ENCODE results near the gene DNM3. TPM values are rescaled to one million over a fixed set of nuclear protein-coding genes. Genes with fewer than 3 reads are reported as not detected.

Gene DNM3
- total and polyA plus RNA-seq, 12 donors, result 7.2 to 78.6 (median 18.4) TPM

GRCh38 chr1:171872430-171872829, 31.1 kb downstream of the DNM3 start:
- no peaks in the 10 kb centered on the region for H3K9me3 ChIP-seq (replicated peaks in 1 of 3)
- intact Hi-C loops (cut with DNase I), result no loop called here
- no peak for DNase-seq
- H3K36me3 ChIP-seq (replicated peaks in 1 of 2), result no peaks in the 10 kb centered on the region
- H3K27ac ChIP-seq, result no peak overlapping the region
- H3K4me1 ChIP-seq (replicated peaks in 1 of 2), result peaks cover 14 to 26% of the 10 kb centered on the region in 2 donors
- no peak overlapping the region for H3K4me3 ChIP-seq
- H3K27me3 ChIP-seq, result no peaks in the 10 kb centered on the region
- TF ChIP-seq POLR2A (IDR thresholded peaks at IDR 0.05) (no peak), CTCF (IDR thresholded peaks at IDR 0.05) (no peak)
- 81 to 92% (median 86%) methylated on average over 5 of the region's 5 CpGs for WGBS, 4 donors

- intact Hi-C loops (cut with DNase I), result no loop called here
- H3K4me3 ChIP-seq, result no peak overlapping the region
- no peaks in the 10 kb centered on the region for H3K27me3 ChIP-seq
- H3K9me3 ChIP-seq (replicated peaks in 1 of 3), result no peaks in the 10 kb centered on the region
- peaks cover 11 to 20% of the 10 kb centered on the region in 2 donors for H3K4me1 ChIP-seq (replicated peaks in 1 of 2)
- no peak overlapping the region for H3K27ac ChIP-seq
- DNase-seq, result no peak
- H3K36me3 ChIP-seq (replicated peaks in 1 of 2), result no peaks in the 10 kb centered on the region
- WGBS, 4 donors, result 76 to 82% (median 77%) methylated on average over 5 of the region's 5 CpGs
- no peak for TF ChIP-seq POLR2A (IDR thresholded peaks at IDR 0.05)
- TF ChIP-seq CTCF (IDR thresholded peaks at IDR 0.05), result no peak
Observed at GRCh38 chr1:171873664-171874063, 32.4 kb downstream of the DNM3 start.

- no peak for TF ChIP-seq POLR2A (IDR thresholded peaks at IDR 0.05)
- TF ChIP-seq CTCF (IDR thresholded peaks at IDR 0.05), result no peak
- WGBS, 4 donors, result 36 to 47% (median 39%) methylated on average over 3 of the region's 3 CpGs
- Histone ChIP-seq H3K4me1 (replicated peaks in 1 of 2) (peaks cover 0 to 8% of the 10 kb centered on the region in 2 donors), H3K27ac (no peak overlapping the region), H3K27me3 (no peaks in the 10 kb centered on the region), H3K4me3 (no peak overlapping the region), H3K36me3 (replicated peaks in 1 of 2) (no peaks in the 10 kb centered on the region), H3K9me3 (replicated peaks in 1 of 3) (no peaks in the 10 kb centered on the region)
- intact Hi-C loops (cut with DNase I), result no loop called here
- DNase-seq, result no peak
Observed at GRCh38 chr1:171877701-171878100, 36.4 kb downstream of the DNM3 start.

DNA sequence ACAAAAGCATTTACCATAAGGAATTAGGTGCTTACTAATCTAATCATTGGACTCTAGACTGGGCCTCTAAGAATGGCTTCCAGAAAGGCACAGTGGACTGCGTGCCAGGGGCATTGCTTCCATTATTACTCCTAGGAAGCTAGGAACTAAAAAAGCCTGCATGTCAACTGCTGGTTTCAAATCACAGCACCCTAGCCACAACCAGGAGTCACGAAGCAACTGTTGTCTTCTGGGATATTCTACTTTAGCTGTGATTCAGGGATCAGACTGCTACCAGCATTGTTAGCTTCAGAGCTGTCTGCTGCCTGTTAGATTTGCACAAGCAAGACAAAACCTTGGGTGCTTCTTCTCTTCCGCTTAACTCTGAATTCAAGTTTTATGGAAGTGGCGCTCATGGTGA, 38.3 kb downstream of the DNM3 start:
- Histone ChIP-seq H3K27me3 (no peaks in the 10 kb centered on the region), H3K4me3 (no peak overlapping the region), H3K27ac (no peak overlapping the region), H3K4me1 (replicated peaks in 1 of 2) (peaks cover 0 to 8% of the 10 kb centered on the region in 2 donors), H3K36me3 (replicated peaks in 1 of 2) (no peaks in the 10 kb centered on the region), H3K9me3 (replicated peaks in 1 of 3) (no peaks in the 10 kb centered on the region)
- intact Hi-C loops (cut with DNase I), result no loop called here
- TF ChIP-seq CTCF (IDR thresholded peaks at IDR 0.05), result no peak
- TF ChIP-seq POLR2A (IDR thresholded peaks at IDR 0.05), result no peak
- 94 to 99% (median 98%) methylated on average over 4 of the region's 4 CpGs for WGBS, 4 donors
- no peak for DNase-seq

Data from adrenal gland (tissue), 12 donors.